Fibroblast of the aortic adventitia (primary cell): Measurements from ENCODE around the gene ARHGEF7. TPM values are rescaled to one million over a fixed set of nuclear protein-coding genes. Genes with fewer than 3 reads are reported as not detected.

ENCODE experiments used
- DNase-seq: peaks from one replicate; pipeline ENCODE4 v3.0.0-alpha.2; 2010; ENCODE audit warnings: low read depth
- H3K4me3 ChIP-seq: 2 replicates; pipeline ENCODE4 v1.5.1; 2011; ENCODE audit warnings: low read depth, mild to moderate bottlenecking, control low read depth, low read length, moderate library complexity
- CTCF ChIP-seq: IDR thresholded peaks from 2 replicates; pipeline ENCODE4 v1.5.1; 2011; ENCODE audit warnings: mild to moderate bottlenecking, low read length, control low read depth, inconsistent platforms; ENCODE audit not compliant: insufficient read depth
- total RNA-seq: library from RNA; depleted of rRNA; stranded (reverse); fragments of >200 nt; gene quantifications from 2 replicates; pipeline ENCODE4 v1.2.3, GENCODE V29; 2012; ENCODE audit warnings: low replicate concordance

The ARHGEF7 gene
- total RNA-seq, 1 donor: 35.9 TPM

GRCh38 chr13:111203736-111204389 is 88.8 kb downstream of the ARHGEF7 start:
- DNase-seq: no peak
- TF ChIP-seq CTCF: no peak
- H3K4me3 ChIP-seq: peak overlapping the region; percentile 58

- H3K4me3 ChIP-seq: peak overlapping the region; percentile 54
- DNase-seq: peak; percentile 81
- no peak for TF ChIP-seq CTCF
Observed at GRCh38 chr13:111204438-111205177, 89.5 kb downstream of the ARHGEF7 start.

- TF ChIP-seq CTCF: no peak
- no peak for DNase-seq
- H3K4me3 ChIP-seq: no peak overlapping the region
Observed at GRCh38 chr13:111206148-111206547, 91.0 kb downstream of the ARHGEF7 start.

- DNase-seq: no peak
- no peak for TF ChIP-seq CTCF
- no peak overlapping the region for H3K4me3 ChIP-seq
Observed at GRCh38 chr13:111209613-111210012, 94.5 kb downstream of the ARHGEF7 start.

GRCh38 chr13:111210091-111210490 is 95.0 kb downstream of the ARHGEF7 start:
- TF ChIP-seq CTCF: no peak
- no peak for DNase-seq
- H3K4me3 ChIP-seq: peak overlapping the region; percentile 31

GRCh38 chr13:111210544-111211469 is 95.7 kb downstream of the ARHGEF7 start:
- peak overlapping the region; percentile 31 for H3K4me3 ChIP-seq
- DNase-seq: peak; percentile 77
- TF ChIP-seq CTCF: no peak
